Neural cell (in vitro differentiated cells): Measurements from ENCODE around the gene ATP11C. TPM values are rescaled to one million over a fixed set of nuclear protein-coding genes. Genes with fewer than 3 reads are reported as not detected.

ENCODE experiments used
- H2AFZ ChIP-seq: fragments of 200-600, 300-800 bp; sonication (generic), shearing (Covaris generic); 2 replicates; pipeline ENCODE4 v1.6.0; 2014; ENCODE audit warnings: low read depth, mild to moderate bottlenecking, antibody characterized with exemption, low read length, moderate library complexity
- H3F3A ChIP-seq: fragments of 200-600 bp; shearing (Covaris generic); 2 replicates; pipeline ENCODE4 v1.6.1; 2016; ENCODE audit warnings: mild to moderate bottlenecking, moderate library complexity, mixed read lengths, antibody characterized with exemption, low read length; ENCODE audit not compliant: insufficient read depth, poor library complexity, severe bottlenecking
- H3K27ac ChIP-seq: fragments of 200-600, 300-800 bp; sonication (generic), shearing (Covaris generic); 2 replicates; pipeline ENCODE4 v1.5.1; 2014; ENCODE audit warnings: mild to moderate bottlenecking, low read length, moderate library complexity
- H3K27me3 ChIP-seq: fragments of 300-800, 200-600 bp; sonication (generic), shearing (Covaris generic); 2 replicates; pipeline ENCODE4 v1.6.0; 2014; ENCODE audit warnings: mild to moderate bottlenecking, low read depth, low read length, moderate library complexity; ENCODE audit not compliant: insufficient read depth
- H3K36me3 ChIP-seq: fragments of 300-800, 200-600 bp; sonication (generic), shearing (Covaris generic); 2 replicates; pipeline ENCODE4 v1.5.1; 2014; ENCODE audit warnings: mild to moderate bottlenecking, antibody characterized with exemption, low read length, moderate library complexity; ENCODE audit not compliant: insufficient read depth
- H3K4me2 ChIP-seq: fragments of 300-800, 200-600 bp; sonication (generic), shearing (Covaris generic); 2 replicates; pipeline ENCODE4 v1.6.0; 2014; ENCODE audit warnings: mild to moderate bottlenecking, low read length
- H3K4me3 ChIP-seq: fragments of 300-800, 200-600 bp; sonication (generic), shearing (Covaris generic); 2 replicates; pipeline ENCODE4 v1.5.1; 2014; ENCODE audit warnings: mild to moderate bottlenecking, low read length, moderate library complexity
- H3K79me2 ChIP-seq: fragments of 200-600 bp; shearing (Covaris generic); replicated peaks from 2 replicates; pipeline ENCODE4 v1.6.0; 2014; ENCODE audit warnings: mild to moderate bottlenecking, low read length, moderate library complexity; ENCODE audit not compliant: insufficient read depth
- H3K9ac ChIP-seq: fragments of 300-800, 200-600 bp; sonication (generic), shearing (Covaris generic); 2 replicates; pipeline ENCODE4 v1.6.1; 2016; ENCODE audit warnings: mild to moderate bottlenecking, low read length, mixed read lengths
- H3K9me2 ChIP-seq: fragments of 200-600 bp; shearing (Covaris generic); 2 replicates; pipeline ENCODE4 v1.6.1; 2016; ENCODE audit warnings: mild to moderate bottlenecking, low read length, mixed read lengths; ENCODE audit not compliant: insufficient read depth
- H3K9me3 ChIP-seq: fragments of 200-600, 300-800 bp; sonication (generic), shearing (Covaris generic); 2 replicates; pipeline ENCODE4 v1.6.1; 2016; ENCODE audit warnings: mild to moderate bottlenecking, mixed run types, low read length, moderate library complexity, mixed read lengths
- H4K20me1 ChIP-seq: fragments of 200-600 bp; shearing (Covaris generic); 2 replicates; pipeline ENCODE4 v1.6.1; 2016; ENCODE audit warnings: mild to moderate bottlenecking, mixed run types; ENCODE audit not compliant: insufficient read depth
- EP300 ChIP-seq: fragments of 450-650 bp; conservative IDR thresholded peaks from 2 replicates; pipeline ENCODE4 v1.6.1; 2014; ENCODE audit warnings: antibody characterized with exemption, mild to moderate bottlenecking, moderate library complexity; ENCODE audit not compliant: poor library complexity, severe bottlenecking
- EZH2 ChIP-seq: fragments of 200-600, 300-800 bp; shearing (Covaris generic), sonication (generic); IDR thresholded peaks from 2 replicates; pipeline ENCODE4 v1.6.1; 2014; ENCODE audit warnings: antibody characterized with exemption, low read length, borderline replicate concordance, mild to moderate bottlenecking; ENCODE audit not compliant: insufficient read depth, poor library complexity, severe bottlenecking
- MXI1 ChIP-seq: fragments of 450-650 bp; conservative IDR thresholded peaks from 2 replicates; pipeline ENCODE4 v1.6.1; 2014; ENCODE audit warnings: antibody characterized with exemption, mild to moderate bottlenecking; ENCODE audit not compliant: poor library complexity, severe bottlenecking
- POLR2AphosphoS5 ChIP-seq: IDR thresholded peaks from 2 replicates; pipeline ENCODE4 v1.6.1; 2012
- RAD21 ChIP-seq: fragments of 450-650 bp; conservative IDR thresholded peaks from 2 replicates; pipeline ENCODE4 v1.6.1; 2014; ENCODE audit warnings: antibody characterized with exemption, mild to moderate bottlenecking, moderate library complexity
- SMC3 ChIP-seq: fragments of 450-650 bp; conservative IDR thresholded peaks from 2 replicates; pipeline ENCODE4 v1.6.1; 2014; ENCODE audit warnings: antibody characterized with exemption, mild to moderate bottlenecking, moderate library complexity; ENCODE audit not compliant: poor library complexity
- TAF1 ChIP-seq: IDR thresholded peaks from 2 replicates; pipeline ENCODE4 v1.6.1; 2012; ENCODE audit warnings: low read depth
- polyA plus RNA-seq: library from polyadenylated mRNA; depleted of rRNA; stranded (reverse); fragments of >200 nt; gene quantifications from 2 replicates; pipeline ENCODE4 v1.2.3, GENCODE V29; 2014
- TF ChIP-seq, protein P1 (sequence below): IDR thresholded peaks from 2 replicates; pipeline ENCODE4 v1.6.1; 2012; ENCODE audit warnings: borderline replicate concordance
- TF ChIP-seq, protein P2 (sequence below): fragments of 450-650 bp; IDR thresholded peaks from 2 replicates; pipeline ENCODE4 v1.5.1; 2014; ENCODE audit warnings: antibody characterized with exemption, mild to moderate bottlenecking, moderate library complexity; ENCODE audit not compliant: poor library complexity, severe bottlenecking

Gene ATP11C
- polyA plus RNA-seq, 1 donor from 2014 or later: 111 TPM

DNA sequence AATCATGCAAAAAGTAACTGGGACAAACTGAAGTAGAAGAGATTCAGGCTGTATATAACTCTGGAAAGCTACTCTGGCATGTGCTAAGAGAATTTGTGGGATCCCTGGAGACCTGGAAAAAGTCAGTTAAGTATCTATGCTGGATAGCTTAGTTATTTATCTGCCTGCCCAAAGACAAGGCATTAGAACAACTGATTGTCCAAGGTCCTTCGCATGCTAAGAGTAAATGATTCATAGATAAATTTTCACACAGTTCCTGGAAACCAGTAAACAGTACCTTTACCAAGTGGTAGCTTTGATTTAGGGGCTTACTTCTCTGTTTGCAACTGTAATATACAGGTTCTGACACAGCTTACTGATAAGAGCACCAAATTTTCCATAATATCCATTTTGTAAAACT, 104.8 kb downstream of the ATP11C start:
- H3K36me3 ChIP-seq: no peaks in the 10 kb centered on the region
- H3K27ac ChIP-seq: no peak overlapping the region
- no peak overlapping the region for H2AFZ ChIP-seq
- H3K4me2 ChIP-seq: no peak overlapping the region
- no peaks in the 10 kb centered on the region for H3K9me2 ChIP-seq
- H3F3A ChIP-seq: no peaks in the 10 kb centered on the region
- H3K79me2 ChIP-seq: no peaks in the 10 kb centered on the region
- no peaks in the 10 kb centered on the region for H3K27me3 ChIP-seq
- H3K9ac ChIP-seq: no peak overlapping the region
- no peaks in the 10 kb centered on the region for H4K20me1 ChIP-seq
- H3K4me3 ChIP-seq: no peak overlapping the region
- TF ChIP-seq EZH2 (no peak), TAF1 (no peak), POLR2AphosphoS5 (no peak), RAD21 (no peak), EP300 (no peak), SMC3 (no peak), MXI1 (no peak)
- TF ChIP-seq, protein P1, sequence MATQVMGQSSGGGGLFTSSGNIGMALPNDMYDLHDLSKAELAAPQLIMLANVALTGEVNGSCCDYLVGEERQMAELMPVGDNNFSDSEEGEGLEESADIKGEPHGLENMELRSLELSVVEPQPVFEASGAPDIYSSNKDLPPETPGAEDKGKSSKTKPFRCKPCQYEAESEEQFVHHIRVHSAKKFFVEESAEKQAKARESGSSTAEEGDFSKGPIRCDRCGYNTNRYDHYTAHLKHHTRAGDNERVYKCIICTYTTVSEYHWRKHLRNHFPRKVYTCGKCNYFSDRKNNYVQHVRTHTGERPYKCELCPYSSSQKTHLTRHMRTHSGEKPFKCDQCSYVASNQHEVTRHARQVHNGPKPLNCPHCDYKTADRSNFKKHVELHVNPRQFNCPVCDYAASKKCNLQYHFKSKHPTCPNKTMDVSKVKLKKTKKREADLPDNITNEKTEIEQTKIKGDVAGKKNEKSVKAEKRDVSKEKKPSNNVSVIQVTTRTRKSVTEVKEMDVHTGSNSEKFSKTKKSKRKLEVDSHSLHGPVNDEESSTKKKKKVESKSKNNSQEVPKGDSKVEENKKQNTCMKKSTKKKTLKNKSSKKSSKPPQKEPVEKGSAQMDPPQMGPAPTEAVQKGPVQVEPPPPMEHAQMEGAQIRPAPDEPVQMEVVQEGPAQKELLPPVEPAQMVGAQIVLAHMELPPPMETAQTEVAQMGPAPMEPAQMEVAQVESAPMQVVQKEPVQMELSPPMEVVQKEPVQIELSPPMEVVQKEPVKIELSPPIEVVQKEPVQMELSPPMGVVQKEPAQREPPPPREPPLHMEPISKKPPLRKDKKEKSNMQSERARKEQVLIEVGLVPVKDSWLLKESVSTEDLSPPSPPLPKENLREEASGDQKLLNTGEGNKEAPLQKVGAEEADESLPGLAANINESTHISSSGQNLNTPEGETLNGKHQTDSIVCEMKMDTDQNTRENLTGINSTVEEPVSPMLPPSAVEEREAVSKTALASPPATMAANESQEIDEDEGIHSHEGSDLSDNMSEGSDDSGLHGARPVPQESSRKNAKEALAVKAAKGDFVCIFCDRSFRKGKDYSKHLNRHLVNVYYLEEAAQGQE: no peak
- TF ChIP-seq, protein P2, sequence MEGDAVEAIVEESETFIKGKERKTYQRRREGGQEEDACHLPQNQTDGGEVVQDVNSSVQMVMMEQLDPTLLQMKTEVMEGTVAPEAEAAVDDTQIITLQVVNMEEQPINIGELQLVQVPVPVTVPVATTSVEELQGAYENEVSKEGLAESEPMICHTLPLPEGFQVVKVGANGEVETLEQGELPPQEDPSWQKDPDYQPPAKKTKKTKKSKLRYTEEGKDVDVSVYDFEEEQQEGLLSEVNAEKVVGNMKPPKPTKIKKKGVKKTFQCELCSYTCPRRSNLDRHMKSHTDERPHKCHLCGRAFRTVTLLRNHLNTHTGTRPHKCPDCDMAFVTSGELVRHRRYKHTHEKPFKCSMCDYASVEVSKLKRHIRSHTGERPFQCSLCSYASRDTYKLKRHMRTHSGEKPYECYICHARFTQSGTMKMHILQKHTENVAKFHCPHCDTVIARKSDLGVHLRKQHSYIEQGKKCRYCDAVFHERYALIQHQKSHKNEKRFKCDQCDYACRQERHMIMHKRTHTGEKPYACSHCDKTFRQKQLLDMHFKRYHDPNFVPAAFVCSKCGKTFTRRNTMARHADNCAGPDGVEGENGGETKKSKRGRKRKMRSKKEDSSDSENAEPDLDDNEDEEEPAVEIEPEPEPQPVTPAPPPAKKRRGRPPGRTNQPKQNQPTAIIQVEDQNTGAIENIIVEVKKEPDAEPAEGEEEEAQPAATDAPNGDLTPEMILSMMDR: no peak
- no peaks in the 10 kb centered on the region for H3K9me3 ChIP-seq

DNA sequence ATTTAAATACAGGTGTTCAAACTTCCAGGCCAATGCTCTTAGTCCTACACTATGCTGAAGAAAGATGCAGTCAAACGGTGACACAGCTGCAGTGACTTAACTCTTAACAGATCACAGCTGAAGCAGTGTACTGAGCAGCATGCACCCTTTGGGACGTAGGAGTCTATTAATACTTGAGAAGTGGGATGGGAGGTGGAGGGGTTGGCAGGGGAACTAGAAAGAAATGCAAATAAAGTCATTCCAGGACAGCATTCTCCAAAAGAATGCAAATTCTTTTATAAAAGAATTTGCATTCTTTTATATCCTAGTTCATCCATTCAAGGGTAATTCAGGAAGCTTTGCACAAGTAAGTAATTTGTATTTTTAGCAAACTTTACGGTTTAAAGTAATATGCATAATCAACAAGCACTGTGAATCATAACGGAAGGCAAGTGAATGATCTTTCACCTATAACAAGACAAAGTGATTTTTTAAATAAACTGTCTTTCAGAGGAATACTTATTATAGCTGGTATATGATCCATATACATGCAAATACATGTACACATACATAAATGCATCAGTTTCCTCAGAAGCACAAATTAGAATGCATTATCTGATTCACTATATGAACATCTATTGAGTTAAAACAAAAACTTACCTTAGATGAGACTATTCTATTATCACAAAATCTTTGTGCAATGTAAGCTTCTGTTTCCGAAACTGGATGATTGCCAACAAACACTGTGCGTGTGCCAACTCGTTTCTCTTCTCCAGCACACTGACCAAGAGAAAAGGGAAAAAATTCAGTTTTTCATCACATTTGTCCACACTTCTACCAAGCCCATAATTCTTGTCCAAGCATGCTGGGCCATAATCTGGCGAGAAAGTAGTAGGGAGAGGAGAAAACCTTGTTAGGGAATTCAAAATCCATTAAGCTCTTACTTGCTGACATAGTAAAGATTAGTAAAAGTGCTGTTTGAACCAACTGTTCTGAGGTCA, 106.5 kb downstream of the ATP11C start:
- H3K36me3 ChIP-seq: no peaks in the 10 kb centered on the region
- no peaks in the 10 kb centered on the region for H3K9me2 ChIP-seq
- H3K4me2 ChIP-seq: no peak overlapping the region
- TF ChIP-seq POLR2AphosphoS5: no peak
- no peak for TF ChIP-seq EZH2
- no peak for TF ChIP-seq MXI1
- no peak for TF ChIP-seq SMC3
- TF ChIP-seq, protein P1: no peak
- no peak for TF ChIP-seq EP300
- TF ChIP-seq TAF1: no peak
- TF ChIP-seq, protein P2: no peak
- TF ChIP-seq RAD21: no peak
- no peaks in the 10 kb centered on the region for H3K27me3 ChIP-seq
- H3K27ac ChIP-seq: no peak overlapping the region
- no peak overlapping the region for H3K4me3 ChIP-seq
- no peaks in the 10 kb centered on the region for H3K79me2 ChIP-seq
- no peaks in the 10 kb centered on the region for H3K9me3 ChIP-seq
- H3K9ac ChIP-seq: no peak overlapping the region
- no peaks in the 10 kb centered on the region for H4K20me1 ChIP-seq
- no peak overlapping the region for H2AFZ ChIP-seq
- H3F3A ChIP-seq: no peaks in the 10 kb centered on the region
